GM12878 (cell line): ENCODE measurements around the gene SLC12A1. TPM values are rescaled to one million over a fixed set of nuclear protein-coding genes. Genes with fewer than 3 reads are reported as not detected.

ENCODE experiments used
- CBX3 ChIP-seq: fragments of 200-600 bp; sonication (generic); IDR thresholded peaks from 2 replicates; pipeline ENCODE4 v1.6.1; 2016; ENCODE audit warnings: low read depth, borderline replicate concordance
- CREM ChIP-seq: IDR thresholded peaks from 2 replicates; pipeline ENCODE4 v1.6.1; 2014; ENCODE audit warnings: antibody characterized with exemption, low read depth
- FOS ChIP-seq: IDR thresholded peaks from 3 replicates; pipeline ENCODE4 v1.6.1; 2011; ENCODE audit warnings: borderline replicate concordance; ENCODE audit not compliant: insufficient read length; ENCODE audit errors: extremely low read depth
- HDAC2 ChIP-seq: fragments of 200-600 bp; sonication (generic); IDR thresholded peaks from 2 replicates; pipeline ENCODE4 v1.6.1; 2017
- JUND ChIP-seq: IDR thresholded peaks from 2 replicates; pipeline ENCODE4 v1.6.1; 2012; ENCODE audit warnings: low read depth, mild to moderate bottlenecking, low read length, improper control_type of control experiment, moderate library complexity
- KAT2A ChIP-seq: conservative IDR thresholded peaks from 2 replicates; pipeline ENCODE4 v1.6.1; 2011; ENCODE audit warnings: low read depth, low read length; ENCODE audit not compliant: control insufficient read depth
- KDM1A ChIP-seq: fragments of 200-600 bp; sonication (generic); IDR thresholded peaks from 2 replicates; pipeline ENCODE4 v1.6.1; 2016; ENCODE audit warnings: borderline replicate concordance
- POLR2AphosphoS5 ChIP-seq: IDR thresholded peaks from 2 replicates; pipeline ENCODE4 v1.6.1; 2011; ENCODE audit warnings: mild to moderate bottlenecking, low read length, inconsistent platforms
- RAD21 ChIP-seq: IDR thresholded peaks from 2 replicates; pipeline ENCODE4 v1.6.1; 2011; ENCODE audit warnings: mild to moderate bottlenecking, low read depth, low read length, moderate library complexity; ENCODE audit not compliant: insufficient read depth
- SPI1 ChIP-seq: IDR thresholded peaks from 2 replicates; pipeline ENCODE4 v1.6.1; 2011; ENCODE audit warnings: low read depth, mild to moderate bottlenecking, low read length, moderate library complexity, borderline replicate concordance; ENCODE audit not compliant: insufficient read depth
- SREBF1 ChIP-seq: IDR thresholded peaks from 2 replicates; pipeline ENCODE4 v1.6.1; 2012; ENCODE audit warnings: mild to moderate bottlenecking, low read length
- TCF7 ChIP-seq: IDR thresholded peaks from 2 replicates; pipeline ENCODE4 v1.6.1; 2014; ENCODE audit warnings: antibody characterized with exemption, borderline replicate concordance
- polyA plus RNA-seq, 11 experiments: library from polyadenylated mRNA; depleted of rRNA in 4 of 11; unstranded in 6 of 11; stranded (reverse) in 5 of 11; fragments of >200 nt; fragmentation: Nextera tagmentation in 4 of 11; fragmentation: Illumina TruSeq in 1 of 11; extraction: Ambion mirVana in 4 of 11; extraction: Trizol in 1 of 11; gene quantifications; 1 replicate in 1 of 11; 2 replicates in 10 of 11; pipeline versions ENCODE4 v1.2.1 to v1.2.3, GENCODE V29; 2011 to 2016; ENCODE audit warnings: inconsistent platforms in 2 of 11, missing spikeins in 2 of 11, low read depth in 1 of 11
- total RNA-seq, 4 experiments: library from RNA; depleted of rRNA in 3 of 4; stranded (reverse); fragments of >200 nt in 3 of 4; fragmentation: Illumina TruSeq in 1 of 4; extraction: Trizol in 1 of 4; gene quantifications; 2 replicates each; pipeline versions ENCODE4 v1.2.1 to v1.2.3, GENCODE V29; 2013 to 2021
- TF ChIP-seq, protein P1 (sequence below): IDR thresholded peaks from 2 replicates; pipeline ENCODE4 v1.6.1; 2011; ENCODE audit warnings: mild to moderate bottlenecking, low read depth, low read length, moderate library complexity; ENCODE audit not compliant: insufficient replicate concordance
- TF ChIP-seq, protein P2 (sequence below): fragments of 150-350 bp; IDR thresholded peaks from 2 replicates; pipeline ENCODE4 v1.6.1; 2014; ENCODE audit warnings: mild to moderate bottlenecking, low read depth, low read length
- TF ChIP-seq, protein P3 (sequence below): fragments of 450-650 bp; IDR thresholded peaks from 2 replicates; pipeline ENCODE4 v1.6.1; 2018; ENCODE audit warnings: mild to moderate bottlenecking, low read depth, moderate library complexity; ENCODE audit not compliant: partially characterized antibody
- TF ChIP-seq, protein P4 (sequence below): fragments of 450-650 bp; IDR thresholded peaks from 2 replicates; pipeline ENCODE4 v1.6.1; 2016; ENCODE audit warnings: mild to moderate bottlenecking
- TF ChIP-seq, protein P5 (sequence below): IDR thresholded peaks from 2 replicates; pipeline ENCODE4 v1.6.1; 2011; ENCODE audit warnings: borderline replicate concordance, low read depth, mild to moderate bottlenecking, moderate library complexity, low read length; ENCODE audit not compliant: insufficient read depth, poor library complexity, severe bottlenecking
- TF ChIP-seq, protein P6 (sequence below): fragments of 450-650 bp; IDR thresholded peaks from 2 replicates; pipeline ENCODE4 v1.6.1; 2017; ENCODE audit warnings: antibody characterized with exemption, mild to moderate bottlenecking, moderate library complexity

SLC12A1 gene
- total and polyA plus RNA-seq, 10 of the 15 experiments (the other 5 are each of a cell fraction or from before 2014, with no cell fraction given) = under 0.01 TPM; not detected in 9

DNA sequence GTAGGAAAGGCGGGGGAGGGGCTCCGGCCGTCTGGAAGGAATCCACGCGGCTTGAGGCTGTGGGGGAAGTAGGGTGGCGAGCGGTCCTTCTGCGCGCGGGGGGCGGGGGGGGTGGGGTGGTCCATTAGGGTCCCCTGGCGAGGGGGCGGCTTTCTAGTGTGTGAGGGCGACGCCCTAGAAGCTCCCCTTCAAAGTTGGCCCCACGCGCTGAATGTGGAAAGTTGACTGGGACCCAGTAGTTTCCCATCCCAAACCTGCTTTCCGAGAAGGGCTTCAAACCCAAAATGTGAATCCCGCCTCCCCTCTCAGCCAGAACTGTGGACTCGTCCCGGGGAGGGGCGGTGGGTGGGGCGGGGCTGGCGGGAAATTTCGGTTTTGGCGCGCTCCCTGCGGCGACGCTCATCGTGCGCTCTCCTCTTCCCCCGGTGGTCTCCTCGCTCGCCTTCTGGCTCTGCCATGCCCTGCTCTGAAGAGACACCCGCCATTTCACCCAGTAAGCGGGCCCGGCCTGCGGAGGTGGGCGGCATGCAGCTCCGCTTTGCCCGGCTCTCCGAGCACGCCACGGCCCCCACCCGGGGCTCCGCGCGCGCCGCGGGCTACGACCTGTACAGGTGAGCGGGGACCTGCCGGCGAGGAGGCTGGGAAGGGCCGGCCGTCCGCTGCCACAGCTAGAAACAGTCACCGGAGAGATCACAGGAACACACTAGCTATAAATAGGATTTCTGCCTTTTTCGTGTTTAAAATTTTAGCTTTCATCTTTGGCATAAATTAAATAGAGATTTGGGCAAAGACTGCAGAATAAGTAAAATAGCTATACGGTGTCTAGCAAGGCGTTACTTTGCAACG is 125.9 kb downstream of the SLC12A1 start (continued):
- TF ChIP-seq JUND (peak; percentile 98), RAD21 (no peak), CREM (no peak), POLR2AphosphoS5 (no peak), HDAC2 (peak; percentile 86; the same call in 1 of the 2 replicates), FOS (no peak), KDM1A (no peak), TCF7 (no peak), SPI1 (no peak), SREBF1 (peak; percentile 93), CBX3 (no peak), KAT2A (no peak)
- TF ChIP-seq, protein P1, sequence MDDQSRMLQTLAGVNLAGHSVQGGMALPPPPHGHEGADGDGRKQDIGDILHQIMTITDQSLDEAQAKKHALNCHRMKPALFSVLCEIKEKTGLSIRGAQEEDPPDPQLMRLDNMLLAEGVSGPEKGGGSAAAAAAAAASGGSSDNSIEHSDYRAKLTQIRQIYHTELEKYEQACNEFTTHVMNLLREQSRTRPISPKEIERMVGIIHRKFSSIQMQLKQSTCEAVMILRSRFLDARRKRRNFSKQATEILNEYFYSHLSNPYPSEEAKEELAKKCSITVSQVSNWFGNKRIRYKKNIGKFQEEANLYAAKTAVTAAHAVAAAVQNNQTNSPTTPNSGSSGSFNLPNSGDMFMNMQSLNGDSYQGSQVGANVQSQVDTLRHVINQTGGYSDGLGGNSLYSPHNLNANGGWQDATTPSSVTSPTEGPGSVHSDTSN = no peak
- TF ChIP-seq, protein P2, sequence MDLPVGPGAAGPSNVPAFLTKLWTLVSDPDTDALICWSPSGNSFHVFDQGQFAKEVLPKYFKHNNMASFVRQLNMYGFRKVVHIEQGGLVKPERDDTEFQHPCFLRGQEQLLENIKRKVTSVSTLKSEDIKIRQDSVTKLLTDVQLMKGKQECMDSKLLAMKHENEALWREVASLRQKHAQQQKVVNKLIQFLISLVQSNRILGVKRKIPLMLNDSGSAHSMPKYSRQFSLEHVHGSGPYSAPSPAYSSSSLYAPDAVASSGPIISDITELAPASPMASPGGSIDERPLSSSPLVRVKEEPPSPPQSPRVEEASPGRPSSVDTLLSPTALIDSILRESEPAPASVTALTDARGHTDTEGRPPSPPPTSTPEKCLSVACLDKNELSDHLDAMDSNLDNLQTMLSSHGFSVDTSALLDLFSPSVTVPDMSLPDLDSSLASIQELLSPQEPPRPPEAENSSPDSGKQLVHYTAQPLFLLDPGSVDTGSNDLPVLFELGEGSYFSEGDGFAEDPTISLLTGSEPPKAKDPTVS = no peak
- TF ChIP-seq, protein P3, sequence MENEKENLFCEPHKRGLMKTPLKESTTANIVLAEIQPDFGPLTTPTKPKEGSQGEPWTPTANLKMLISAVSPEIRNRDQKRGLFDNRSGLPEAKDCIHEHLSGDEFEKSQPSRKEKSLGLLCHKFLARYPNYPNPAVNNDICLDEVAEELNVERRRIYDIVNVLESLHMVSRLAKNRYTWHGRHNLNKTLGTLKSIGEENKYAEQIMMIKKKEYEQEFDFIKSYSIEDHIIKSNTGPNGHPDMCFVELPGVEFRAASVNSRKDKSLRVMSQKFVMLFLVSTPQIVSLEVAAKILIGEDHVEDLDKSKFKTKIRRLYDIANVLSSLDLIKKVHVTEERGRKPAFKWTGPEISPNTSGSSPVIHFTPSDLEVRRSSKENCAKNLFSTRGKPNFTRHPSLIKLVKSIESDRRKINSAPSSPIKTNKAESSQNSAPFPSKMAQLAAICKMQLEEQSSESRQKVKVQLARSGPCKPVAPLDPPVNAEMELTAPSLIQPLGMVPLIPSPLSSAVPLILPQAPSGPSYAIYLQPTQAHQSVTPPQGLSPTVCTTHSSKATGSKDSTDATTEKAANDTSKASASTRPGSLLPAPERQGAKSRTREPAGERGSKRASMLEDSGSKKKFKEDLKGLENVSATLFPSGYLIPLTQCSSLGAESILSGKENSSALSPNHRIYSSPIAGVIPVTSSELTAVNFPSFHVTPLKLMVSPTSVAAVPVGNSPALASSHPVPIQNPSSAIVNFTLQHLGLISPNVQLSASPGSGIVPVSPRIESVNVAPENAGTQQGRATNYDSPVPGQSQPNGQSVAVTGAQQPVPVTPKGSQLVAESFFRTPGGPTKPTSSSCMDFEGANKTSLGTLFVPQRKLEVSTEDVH = peak; percentile 94
- TF ChIP-seq, protein P4, sequence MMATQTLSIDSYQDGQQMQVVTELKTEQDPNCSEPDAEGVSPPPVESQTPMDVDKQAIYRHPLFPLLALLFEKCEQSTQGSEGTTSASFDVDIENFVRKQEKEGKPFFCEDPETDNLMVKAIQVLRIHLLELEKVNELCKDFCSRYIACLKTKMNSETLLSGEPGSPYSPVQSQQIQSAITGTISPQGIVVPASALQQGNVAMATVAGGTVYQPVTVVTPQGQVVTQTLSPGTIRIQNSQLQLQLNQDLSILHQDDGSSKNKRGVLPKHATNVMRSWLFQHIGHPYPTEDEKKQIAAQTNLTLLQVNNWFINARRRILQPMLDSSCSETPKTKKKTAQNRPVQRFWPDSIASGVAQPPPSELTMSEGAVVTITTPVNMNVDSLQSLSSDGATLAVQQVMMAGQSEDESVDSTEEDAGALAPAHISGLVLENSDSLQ = no peak
- TF ChIP-seq, protein P5, sequence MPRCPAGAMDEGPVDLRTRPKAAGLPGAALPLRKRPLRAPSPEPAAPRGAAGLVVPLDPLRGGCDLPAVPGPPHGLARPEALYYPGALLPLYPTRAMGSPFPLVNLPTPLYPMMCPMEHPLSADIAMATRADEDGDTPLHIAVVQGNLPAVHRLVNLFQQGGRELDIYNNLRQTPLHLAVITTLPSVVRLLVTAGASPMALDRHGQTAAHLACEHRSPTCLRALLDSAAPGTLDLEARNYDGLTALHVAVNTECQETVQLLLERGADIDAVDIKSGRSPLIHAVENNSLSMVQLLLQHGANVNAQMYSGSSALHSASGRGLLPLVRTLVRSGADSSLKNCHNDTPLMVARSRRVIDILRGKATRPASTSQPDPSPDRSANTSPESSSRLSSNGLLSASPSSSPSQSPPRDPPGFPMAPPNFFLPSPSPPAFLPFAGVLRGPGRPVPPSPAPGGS = no peak
- TF ChIP-seq, protein P6, sequence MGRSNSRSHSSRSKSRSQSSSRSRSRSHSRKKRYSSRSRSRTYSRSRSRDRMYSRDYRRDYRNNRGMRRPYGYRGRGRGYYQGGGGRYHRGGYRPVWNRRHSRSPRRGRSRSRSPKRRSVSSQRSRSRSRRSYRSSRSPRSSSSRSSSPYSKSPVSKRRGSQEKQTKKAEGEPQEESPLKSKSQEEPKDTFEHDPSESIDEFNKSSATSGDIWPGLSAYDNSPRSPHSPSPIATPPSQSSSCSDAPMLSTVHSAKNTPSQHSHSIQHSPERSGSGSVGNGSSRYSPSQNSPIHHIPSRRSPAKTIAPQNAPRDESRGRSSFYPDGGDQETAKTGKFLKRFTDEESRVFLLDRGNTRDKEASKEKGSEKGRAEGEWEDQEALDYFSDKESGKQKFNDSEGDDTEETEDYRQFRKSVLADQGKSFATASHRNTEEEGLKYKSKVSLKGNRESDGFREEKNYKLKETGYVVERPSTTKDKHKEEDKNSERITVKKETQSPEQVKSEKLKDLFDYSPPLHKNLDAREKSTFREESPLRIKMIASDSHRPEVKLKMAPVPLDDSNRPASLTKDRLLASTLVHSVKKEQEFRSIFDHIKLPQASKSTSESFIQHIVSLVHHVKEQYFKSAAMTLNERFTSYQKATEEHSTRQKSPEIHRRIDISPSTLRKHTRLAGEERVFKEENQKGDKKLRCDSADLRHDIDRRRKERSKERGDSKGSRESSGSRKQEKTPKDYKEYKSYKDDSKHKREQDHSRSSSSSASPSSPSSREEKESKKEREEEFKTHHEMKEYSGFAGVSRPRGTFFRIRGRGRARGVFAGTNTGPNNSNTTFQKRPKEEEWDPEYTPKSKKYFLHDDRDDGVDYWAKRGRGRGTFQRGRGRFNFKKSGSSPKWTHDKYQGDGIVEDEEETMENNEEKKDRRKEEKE = peak; percentile 91
